ENCODE results near the gene POLR2B.

POLR2B gene

DNA sequence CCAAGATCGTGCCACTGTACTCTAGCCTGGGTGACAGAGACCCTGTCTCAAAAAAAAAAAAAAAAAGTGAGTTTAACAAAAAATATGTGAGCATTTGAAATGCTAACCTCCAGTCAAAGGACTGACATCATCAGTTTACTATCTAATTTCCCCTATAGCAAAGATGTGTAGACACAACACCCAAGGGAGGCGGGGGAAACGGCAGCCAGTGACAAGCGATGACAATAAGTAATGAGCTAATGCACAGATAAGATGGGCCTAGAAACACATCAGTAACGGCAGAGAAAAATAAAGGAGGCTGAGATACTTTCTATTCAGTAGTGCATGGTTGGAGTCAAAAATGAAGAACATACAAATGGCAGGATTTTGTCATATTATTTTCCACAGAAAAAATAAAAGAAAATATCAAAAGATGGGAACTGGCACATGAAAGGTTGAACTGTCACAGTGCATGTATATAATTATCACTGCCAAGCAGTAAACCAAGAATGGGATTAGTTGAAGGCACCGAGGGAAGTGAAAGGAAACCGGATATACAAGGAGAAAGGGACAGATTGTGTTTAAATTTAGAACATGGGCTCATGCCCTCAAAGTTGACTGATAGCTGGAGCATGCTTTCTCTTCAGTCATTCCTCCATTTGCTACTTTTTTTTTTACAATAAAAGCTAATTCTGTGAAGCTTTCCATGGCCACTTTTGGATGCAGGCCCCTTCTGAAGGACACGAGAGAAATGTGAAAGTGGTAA is 89.7 kb downstream of the POLR2B start:
- Mint-ChIP-seq H3K27me3 (peaks cover 7 to 17% of the 10 kb centered on the region in 2 donors), H3K4me3 (no peak overlapping the region), H3K9me3 (no peaks in the 10 kb centered on the region), H3K4me1 (ENCODE audit: low read depth in 2 of 2) (no peaks in the 10 kb centered on the region), H3K36me3 (ENCODE audit: insufficient read depth) (no peaks in the 10 kb centered on the region), H3K27ac (no peak overlapping the region)
- ATAC-seq (replicated peaks) = no peak
- DNase-seq = no peak

GRCh38 chr4:57070461-57070860 is 91.8 kb downstream of the POLR2B start:
- Mint-ChIP-seq H3K9me3 (no peaks in the 10 kb centered on the region), H3K4me1 (ENCODE audit: low read depth in 2 of 2) (no peaks in the 10 kb centered on the region), H3K36me3 (ENCODE audit: insufficient read depth) (no peaks in the 10 kb centered on the region), H3K27me3 (peaks cover 21 to 34% of the 10 kb centered on the region in 2 donors), H3K4me3 (no peak overlapping the region), H3K27ac (no peak overlapping the region)
- DNase-seq (no peak), ATAC-seq (replicated peaks) (no peak)

- Mint-ChIP-seq H3K4me1 (ENCODE audit: low read depth in 2 of 2) (no peaks in the 10 kb centered on the region), H3K9me3 (no peaks in the 10 kb centered on the region), H3K27ac (no peak overlapping the region), H3K4me3 (no peak overlapping the region), H3K36me3 (ENCODE audit: insufficient read depth) (no peaks in the 10 kb centered on the region), H3K27me3 (peaks cover 23 to 34% of the 10 kb centered on the region in 2 donors)
- ATAC-seq (replicated peaks) (no peak), DNase-seq (no peak)
These were observed 92.6 kb downstream of the POLR2B start for GRCh38 chr4:57071326-57071725.

GRCh38 chr4:57073559-57073958 is 94.9 kb downstream of the POLR2B start:
- DNase-seq (no peak), ATAC-seq (replicated peaks) (no peak)
- Mint-ChIP-seq H3K27me3 (peaks cover 40 to 45% of the 10 kb centered on the region in 2 donors), H3K9me3 (no peaks in the 10 kb centered on the region), H3K4me1 (ENCODE audit: low read depth in 2 of 2) (no peaks in the 10 kb centered on the region), H3K27ac (no peak overlapping the region), H3K4me3 (no peak overlapping the region), H3K36me3 (ENCODE audit: insufficient read depth) (no peaks in the 10 kb centered on the region)

DNA sequence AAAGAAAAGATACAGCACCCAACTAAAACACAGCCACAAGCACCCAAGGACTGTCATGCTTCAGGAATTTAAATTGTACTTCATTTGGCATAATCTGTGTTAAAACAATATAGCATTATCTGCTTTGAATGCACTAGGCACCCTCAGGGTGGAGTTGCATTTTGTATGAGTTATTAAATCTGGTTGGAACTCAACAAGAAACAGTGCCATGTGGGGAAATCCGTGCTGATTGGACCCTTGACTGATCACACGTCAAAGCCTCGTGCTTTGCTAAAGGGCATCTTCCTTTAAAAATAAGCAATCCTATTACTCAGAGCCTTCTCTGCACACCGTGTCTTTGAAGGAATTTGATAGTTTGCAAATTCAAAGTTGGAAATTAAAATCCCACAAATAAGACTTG is 96.0 kb downstream of the POLR2B start:
- no peaks in the 10 kb centered on the region for H3K4me1 Mint-ChIP-seq (ENCODE audit: low read depth in 2 of 2)
- no peak for ATAC-seq (replicated peaks)
- no peak overlapping the region for H3K4me3 Mint-ChIP-seq
- peaks cover 51 to 57% of the 10 kb centered on the region in 2 donors for H3K27me3 Mint-ChIP-seq
- no peaks in the 10 kb centered on the region for H3K9me3 Mint-ChIP-seq
- no peaks in the 10 kb centered on the region for H3K36me3 Mint-ChIP-seq (ENCODE audit: insufficient read depth)
- DNase-seq = no peak
- no peak overlapping the region for H3K27ac Mint-ChIP-seq

DNA sequence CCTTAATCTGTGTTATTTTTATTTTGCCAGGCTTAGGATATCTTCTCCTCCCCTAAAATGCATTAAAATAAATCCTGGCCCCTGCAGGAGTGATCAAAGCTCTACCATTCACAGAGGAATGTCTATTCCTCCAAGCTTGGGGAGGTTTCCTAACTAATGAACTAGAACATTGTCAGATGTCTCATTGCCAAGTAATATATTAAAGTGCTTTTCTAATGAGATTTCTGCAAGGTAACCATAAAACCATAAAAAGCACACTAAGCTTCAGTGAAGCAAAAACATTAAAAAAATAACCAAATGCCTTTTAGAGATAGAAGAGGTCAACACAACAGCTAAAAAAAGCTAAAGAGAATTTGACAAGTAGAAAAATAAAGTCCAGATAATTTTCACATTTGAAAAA is 96.7 kb downstream of the POLR2B start:
- Mint-ChIP-seq H3K4me1 (ENCODE audit: low read depth in 2 of 2) (no peaks in the 10 kb centered on the region), H3K9me3 (no peaks in the 10 kb centered on the region)

GRCh38 chr4:57076646-57077045 is 98.0 kb downstream of the POLR2B start:
- Mint-ChIP-seq H3K36me3 (ENCODE audit: insufficient read depth) (no peaks in the 10 kb centered on the region), H3K9me3 (no peaks in the 10 kb centered on the region), H3K27me3 (peaks cover 63 to 68% of the 10 kb centered on the region in 2 donors), H3K27ac (no peak overlapping the region), H3K4me3 (no peak overlapping the region), H3K4me1 (ENCODE audit: low read depth in 2 of 2) (no peaks in the 10 kb centered on the region)
- no peak for DNase-seq
- ATAC-seq (replicated peaks) = no peak

More for the DNA sequence above, 96.7 kb downstream of the POLR2B start:
- H3K27me3 Mint-ChIP-seq = peaks cover 58 to 63% of the 10 kb centered on the region in 2 donors
- H3K27ac Mint-ChIP-seq = no peak overlapping the region
- no peaks in the 10 kb centered on the region for H3K36me3 Mint-ChIP-seq (ENCODE audit: insufficient read depth)
- no peak for DNase-seq
- no peak overlapping the region for H3K4me3 Mint-ChIP-seq
- ATAC-seq (replicated peaks) = no peak

DNA sequence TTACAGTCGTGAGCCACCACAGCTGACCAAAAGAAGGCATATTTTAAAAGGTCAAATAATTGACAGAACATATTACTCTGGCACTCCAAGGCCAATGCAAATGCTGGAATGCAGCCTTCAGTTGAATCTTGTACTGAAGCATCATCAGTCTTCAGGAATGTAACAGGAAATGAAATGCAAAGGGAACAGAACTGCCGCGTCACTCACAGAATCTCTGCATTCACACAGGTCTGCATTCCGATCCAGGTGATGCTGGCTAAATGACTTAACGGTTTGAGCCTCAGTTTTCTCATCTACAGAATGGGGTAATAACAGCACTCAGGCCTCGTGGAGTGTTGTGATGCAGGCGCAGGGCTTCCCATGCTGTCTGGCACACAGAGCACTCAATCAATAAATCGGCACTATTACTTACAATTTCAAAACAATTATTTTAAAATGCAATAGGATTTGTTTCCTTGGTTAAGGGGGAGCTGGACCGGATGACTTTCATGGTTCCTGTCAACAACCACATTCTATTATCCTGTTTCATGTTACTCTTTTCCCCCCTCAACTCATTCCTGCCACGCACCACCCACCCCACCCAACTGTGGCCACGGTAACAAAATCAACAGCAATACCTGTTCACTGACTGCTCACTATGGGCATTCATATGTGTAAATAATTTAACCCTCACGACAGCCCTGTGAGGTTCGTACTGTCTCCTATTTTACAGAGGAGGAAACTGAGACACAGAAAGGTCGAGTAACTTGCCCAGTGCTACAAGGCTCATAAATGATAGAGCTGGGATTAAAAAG is 99.1 kb downstream of the POLR2B start:
- H3K9me3 Mint-ChIP-seq = no peaks in the 10 kb centered on the region
- H3K27ac Mint-ChIP-seq = no peak overlapping the region
- H3K4me3 Mint-ChIP-seq = no peak overlapping the region
- no peaks in the 10 kb centered on the region for H3K4me1 Mint-ChIP-seq (ENCODE audit: low read depth in 2 of 2)
- DNase-seq (no peak), ATAC-seq (replicated peaks) (no peak)
- no peaks in the 10 kb centered on the region for H3K36me3 Mint-ChIP-seq (ENCODE audit: insufficient read depth)
- H3K27me3 Mint-ChIP-seq = peaks cover 63 to 67% of the 10 kb centered on the region in 2 donors

DNA sequence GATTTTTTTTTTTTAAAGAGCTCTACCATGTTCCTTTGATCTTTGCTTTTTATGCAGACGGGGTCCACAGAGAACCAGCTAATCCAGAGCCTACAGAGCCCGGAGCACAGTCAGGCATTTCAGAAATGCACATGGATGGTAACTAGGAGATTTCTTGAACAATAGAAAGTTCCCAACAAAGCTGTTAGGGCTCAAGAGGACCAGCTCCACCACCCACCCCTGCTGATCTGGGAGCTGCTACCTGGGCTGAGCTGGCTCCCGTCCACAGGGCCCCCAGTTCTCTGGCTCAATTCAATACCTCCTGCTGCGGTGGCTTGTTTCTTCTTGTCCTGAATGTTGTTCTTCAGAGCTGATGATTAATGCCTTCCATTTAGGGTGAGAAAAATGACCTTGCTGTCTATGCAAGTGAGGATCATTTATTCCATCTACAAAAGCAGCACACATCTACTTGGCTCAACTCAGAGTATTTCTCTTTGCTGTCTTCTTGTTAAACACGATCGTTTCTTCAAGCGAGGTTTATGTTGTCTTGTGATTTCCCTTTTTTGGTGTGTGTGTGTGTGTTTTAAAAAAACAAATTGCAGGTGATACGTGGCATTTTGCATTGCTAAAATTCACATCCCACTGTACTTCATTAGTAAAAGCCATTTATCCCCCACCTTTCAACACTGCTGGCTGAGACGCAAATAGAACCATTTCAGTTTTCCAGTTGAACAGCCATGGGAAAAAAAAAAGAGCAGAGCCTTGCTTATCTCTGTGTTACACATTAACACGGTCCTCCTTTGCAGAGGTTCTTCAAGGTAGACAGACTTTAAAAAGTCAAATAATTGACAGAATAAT is 100.2 kb downstream of the POLR2B start:
- no peak for DNase-seq
- ATAC-seq (replicated peaks) = no peak
- H3K9me3 Mint-ChIP-seq = no peaks in the 10 kb centered on the region
- peaks cover 59 to 62% of the 10 kb centered on the region in 2 donors for H3K27me3 Mint-ChIP-seq
- H3K4me3 Mint-ChIP-seq = no peak overlapping the region
- H3K4me1 Mint-ChIP-seq (ENCODE audit: low read depth in 2 of 2) = no peaks in the 10 kb centered on the region
- H3K36me3 Mint-ChIP-seq (ENCODE audit: insufficient read depth) = no peaks in the 10 kb centered on the region
- no peak overlapping the region for H3K27ac Mint-ChIP-seq

All from effector memory CD8-positive, alpha-beta T cell (primary cell).